Breast epithelium (tissue), 4 donors: ENCODE measurements around the gene BCL2L12. TPM values are rescaled to one million over a fixed set of nuclear protein-coding genes. Genes with fewer than 3 reads are reported as not detected.
"Not testable (repeated sequence)": the region's sequence is repeated elsewhere in the genome, so short reads cannot be mapped to it uniquely, and the experiment has no call there.

Experiments used
- DNase-seq, 2 donors: peaks; one replicate each; pipeline ENCODE4 v3.0.0-alpha.2; 2019; ENCODE audit warnings: low spot score in 2 of 2
- H3K27ac ChIP-seq, 2 donors: fragments of 200-600 bp; sonication (generic) in 1 of 2; one replicate each; pipeline ENCODE4 v1.5.1; 2016 to 2019; ENCODE audit warnings: mild to moderate bottlenecking in 1 of 2
- H3K27me3 ChIP-seq, 2 donors: fragments of 200-600 bp; sonication (generic) in 1 of 2; one replicate each; pipeline versions ENCODE4 v1.5.1 to v1.6.0; 2017 to 2019; ENCODE audit warnings: control low read depth in 1 of 2, mild to moderate bottlenecking in 1 of 2
- H3K36me3 ChIP-seq: fragments of 200-600 bp; one replicate; pipeline ENCODE4 v1.5.1; 2019
- H3K4me1 ChIP-seq, 2 donors: fragments of 200-600 bp; sonication (generic); one replicate each; pipeline ENCODE4 v1.5.1; 2016 to 2019; ENCODE audit warnings: control low read depth in 1 of 2
- H3K4me3 ChIP-seq, 3 donors: fragments of 200-600 bp; sonication (generic); 1 replicate in 2 of 3; 2 replicates in 1 of 3; pipeline ENCODE4 v1.5.1; 2016 to 2019; ENCODE audit warnings: mild to moderate bottlenecking in 3 of 3, moderate library complexity in 2 of 3
- H3K9me3 ChIP-seq, 2 donors: fragments of 200-600 bp; sonication (generic) in 1 of 2; one replicate each; pipeline ENCODE4 v1.5.1; 2016 to 2019; ENCODE audit warnings: control low read depth in 1 of 2
- POLR2A ChIP-seq: fragments of 450-650 bp; IDR thresholded peaks from one replicate; pipeline ENCODE4 v1.6.1; 2016; ENCODE audit warnings: antibody characterized with exemption, mild to moderate bottlenecking, moderate library complexity
- POLR2AphosphoS5 ChIP-seq, 3 donors: sonication (generic); formaldehyde crosslinking; IDR thresholded peaks; one replicate each; pipeline ENCODE4 v1.6.1; 2017; ENCODE audit warnings: antibody characterized with exemption in 3 of 3
- intact Hi-C: fragments of 100-400 bp; cut with DNase I; formaldehyde crosslinking; loops from one replicate; pipeline ENCODE4 v1.15.1; 2023; ENCODE audit warnings: low total_unique reads
- total RNA-seq, 3 donors: library from RNA; depleted of rRNA; stranded (reverse); fragments of >200 nt; gene quantifications; one replicate each; pipeline ENCODE4 v1.1.0, GENCODE V29; 2016
- TF ChIP-seq, protein P1 (sequence below), 3 donors: fragments of 450-650 bp; IDR thresholded peaks; one replicate each; pipeline ENCODE4 v1.5.1; 2016 to 2017; ENCODE audit warnings: antibody characterized with exemption in 3 of 3, mild to moderate bottlenecking in 3 of 3, moderate library complexity in 3 of 3

Gene BCL2L12
- total RNA-seq, 3 donors from 2014 or later, result 5.1 to 11.7 (median 8.5) TPM

DNA sequence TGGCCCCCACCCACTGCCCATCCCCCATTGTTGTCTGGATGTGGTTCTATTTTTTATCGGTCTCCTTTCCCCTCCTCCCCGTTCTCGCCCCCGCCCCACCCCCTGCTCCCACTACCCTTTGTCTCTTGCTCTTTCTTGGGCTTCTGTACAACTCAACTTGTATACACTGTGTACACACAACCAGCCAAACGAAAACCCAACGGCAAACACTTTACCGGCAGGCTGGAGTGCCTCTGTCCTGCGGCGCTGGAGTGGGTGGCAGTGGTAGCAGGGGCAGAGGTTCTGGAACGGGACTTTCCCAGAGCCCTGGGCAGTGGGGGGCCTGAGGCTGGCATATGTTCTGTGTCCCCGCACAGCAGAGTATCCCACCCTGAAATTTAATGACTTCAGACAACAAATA is 39.5 kb upstream of the BCL2L12 start:
- intact Hi-C loops, result no loop called here
- Histone ChIP-seq H3K27ac (no peak overlapping the region), H3K27me3 (no peaks in the 10 kb centered on the region), H3K4me3 (no peak overlapping the region), H3K36me3 (no peaks in the 10 kb centered on the region), H3K9me3 (no peaks in the 10 kb centered on the region), H3K4me1 (no peaks in the 10 kb centered on the region)
- TF ChIP-seq, protein P1, sequence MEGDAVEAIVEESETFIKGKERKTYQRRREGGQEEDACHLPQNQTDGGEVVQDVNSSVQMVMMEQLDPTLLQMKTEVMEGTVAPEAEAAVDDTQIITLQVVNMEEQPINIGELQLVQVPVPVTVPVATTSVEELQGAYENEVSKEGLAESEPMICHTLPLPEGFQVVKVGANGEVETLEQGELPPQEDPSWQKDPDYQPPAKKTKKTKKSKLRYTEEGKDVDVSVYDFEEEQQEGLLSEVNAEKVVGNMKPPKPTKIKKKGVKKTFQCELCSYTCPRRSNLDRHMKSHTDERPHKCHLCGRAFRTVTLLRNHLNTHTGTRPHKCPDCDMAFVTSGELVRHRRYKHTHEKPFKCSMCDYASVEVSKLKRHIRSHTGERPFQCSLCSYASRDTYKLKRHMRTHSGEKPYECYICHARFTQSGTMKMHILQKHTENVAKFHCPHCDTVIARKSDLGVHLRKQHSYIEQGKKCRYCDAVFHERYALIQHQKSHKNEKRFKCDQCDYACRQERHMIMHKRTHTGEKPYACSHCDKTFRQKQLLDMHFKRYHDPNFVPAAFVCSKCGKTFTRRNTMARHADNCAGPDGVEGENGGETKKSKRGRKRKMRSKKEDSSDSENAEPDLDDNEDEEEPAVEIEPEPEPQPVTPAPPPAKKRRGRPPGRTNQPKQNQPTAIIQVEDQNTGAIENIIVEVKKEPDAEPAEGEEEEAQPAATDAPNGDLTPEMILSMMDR (IDR thresholded peaks at IDR 0.05), result no peak
- TF ChIP-seq POLR2A (no peak), POLR2AphosphoS5 (IDR thresholded peaks at IDR 0.05) (no peak)
- DNase-seq, result no peak

DNA sequence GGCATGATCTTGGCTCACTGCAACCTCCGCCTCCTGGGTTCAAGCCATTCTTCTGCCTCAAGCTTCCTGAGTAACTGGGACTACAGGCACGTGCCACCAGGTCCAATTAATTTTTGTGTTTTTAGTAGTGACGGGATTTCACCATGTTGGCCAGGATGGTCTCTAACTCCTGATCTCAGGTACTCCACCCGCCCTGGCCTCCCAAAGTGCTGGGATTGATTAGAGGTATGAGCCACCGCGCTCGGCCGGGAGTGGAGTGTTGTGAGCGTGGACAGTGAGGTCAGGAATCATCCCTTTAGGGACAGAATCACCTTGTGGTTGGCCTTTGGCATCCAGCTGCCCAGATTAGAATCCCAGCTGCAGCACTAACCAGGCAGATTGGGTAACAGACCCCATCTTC is 36.1 kb upstream of the BCL2L12 start:
- Histone ChIP-seq H3K4me3 (no peak overlapping the region), H3K27me3 (no peaks in the 10 kb centered on the region), H3K27ac (peak overlapping the region in 1 of 2 donors; percentile 9), H3K4me1 (no peaks in the 10 kb centered on the region), H3K9me3 (no peaks in the 10 kb centered on the region), H3K36me3 (no peaks in the 10 kb centered on the region)
- intact Hi-C loops, result no loop called here
- no peak for TF ChIP-seq POLR2A
- TF ChIP-seq POLR2AphosphoS5 (IDR thresholded peaks at IDR 0.05), result no peak
- TF ChIP-seq, protein P1 (IDR thresholded peaks at IDR 0.05), result no peak
- no peak for DNase-seq

DNA sequence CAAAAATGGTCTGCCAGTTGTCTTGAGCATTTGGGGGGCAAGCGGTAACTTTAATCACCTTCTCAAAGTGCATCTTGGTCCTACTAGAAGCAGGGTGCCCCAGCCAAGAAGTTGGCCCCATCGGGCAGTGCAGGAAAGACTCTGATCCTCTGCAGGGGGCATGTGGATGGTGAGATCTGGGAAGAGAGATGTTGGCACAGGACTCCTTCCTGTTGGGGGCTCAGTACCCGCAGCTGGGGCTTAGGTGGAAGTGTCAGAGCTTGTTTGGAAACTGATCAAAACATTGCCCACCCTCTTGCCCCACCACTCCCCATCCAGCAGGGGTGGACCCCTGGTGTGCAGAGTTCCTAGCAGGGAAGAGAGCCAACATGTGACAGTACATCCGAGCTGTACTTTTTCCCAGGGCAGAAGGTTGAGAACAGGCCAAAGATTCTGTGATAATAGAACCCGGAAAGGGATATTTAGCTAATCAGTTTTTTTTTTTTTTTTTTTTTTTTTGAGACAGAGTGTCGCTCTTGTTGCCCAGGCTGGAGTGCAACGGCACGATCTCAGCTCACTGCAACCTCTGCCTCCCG is 34.6 kb upstream of the BCL2L12 start:
- H3K4me3 ChIP-seq, result no peak overlapping the region
- no peak for DNase-seq
- no peak for TF ChIP-seq POLR2A
- TF ChIP-seq, protein P1 (IDR thresholded peaks at IDR 0.05), result no peak
- no peaks in the 10 kb centered on the region for H3K27me3 ChIP-seq
- no peaks in the 10 kb centered on the region for H3K36me3 ChIP-seq
- intact Hi-C loops, result no loop called here
- H3K27ac ChIP-seq, result peak overlapping the region in 1 of 2 donors; percentile 74
- no peaks in the 10 kb centered on the region for H3K9me3 ChIP-seq
- no peaks in the 10 kb centered on the region for H3K4me1 ChIP-seq

DNA sequence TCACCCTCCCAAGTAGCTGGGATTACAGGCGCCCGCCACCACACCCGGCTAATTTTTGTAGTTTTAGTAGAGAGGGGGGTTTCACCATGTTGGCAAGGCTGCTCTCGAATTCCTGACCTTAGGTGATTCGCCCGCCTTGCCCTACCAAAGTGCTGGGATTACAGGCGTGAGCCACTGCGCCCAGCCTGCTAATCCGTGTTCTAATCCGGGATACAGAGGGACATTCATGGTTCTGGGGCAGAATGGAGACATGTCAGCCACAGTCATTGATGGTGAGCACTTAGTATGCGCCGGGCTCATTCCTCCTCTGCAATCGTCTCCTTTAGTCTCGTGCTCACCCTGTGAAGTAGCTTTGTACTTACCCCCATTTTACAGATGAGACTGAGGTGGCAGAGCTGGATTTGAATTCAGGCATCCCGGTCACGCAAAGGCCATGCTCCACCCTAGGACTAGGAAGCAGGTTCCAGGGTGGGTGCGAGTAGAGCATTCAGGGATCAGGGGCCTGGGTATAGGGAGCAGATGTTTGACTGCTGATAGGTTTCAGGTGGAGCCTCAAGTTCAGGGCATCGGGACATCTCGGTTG is 34.0 kb upstream of the BCL2L12 start:
- no peak overlapping the region for H3K4me3 ChIP-seq
- peak overlapping the region in 1 of 2 donors; percentile 61 for H3K27ac ChIP-seq
- no peaks in the 10 kb centered on the region for H3K4me1 ChIP-seq
- TF ChIP-seq POLR2A (no peak), POLR2AphosphoS5 (IDR thresholded peaks at IDR 0.05) (no peak)
- TF ChIP-seq, protein P1 (IDR thresholded peaks at IDR 0.05), result no peak
- no peaks in the 10 kb centered on the region for H3K9me3 ChIP-seq
- DNase-seq, result no peak
- no peaks in the 10 kb centered on the region for H3K27me3 ChIP-seq
- no peaks in the 10 kb centered on the region for H3K36me3 ChIP-seq
- intact Hi-C loops, result no loop called here

DNA sequence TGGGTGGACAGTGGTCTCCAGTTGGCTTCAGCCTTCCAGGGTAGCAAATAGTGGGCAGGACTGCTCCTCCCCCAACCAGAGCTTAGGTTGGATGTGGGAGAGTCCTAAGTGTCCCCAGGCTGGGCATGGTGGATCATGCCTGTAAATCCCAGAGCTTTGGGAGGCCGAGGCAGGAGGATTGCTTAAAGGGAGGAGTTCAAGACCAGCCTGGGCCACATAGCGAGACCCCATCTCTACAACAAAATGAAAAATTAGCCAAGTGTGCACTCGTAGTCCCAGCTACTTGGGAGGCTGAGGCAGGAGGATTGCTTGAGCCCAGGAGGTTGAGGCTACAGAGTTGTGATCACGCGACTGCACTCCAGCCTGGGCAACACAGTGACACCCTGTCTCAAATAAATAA is 33.2 kb upstream of the BCL2L12 start:
- H3K27me3 ChIP-seq, result no peaks in the 10 kb centered on the region
- no peak overlapping the region for H3K4me3 ChIP-seq
- TF ChIP-seq, protein P1 (IDR thresholded peaks at IDR 0.05), result no peak
- TF ChIP-seq POLR2A (no peak), POLR2AphosphoS5 (IDR thresholded peaks at IDR 0.05) (no peak)
- H3K9me3 ChIP-seq, result no peaks in the 10 kb centered on the region
- no peaks in the 10 kb centered on the region for H3K4me1 ChIP-seq
- H3K36me3 ChIP-seq, result no peaks in the 10 kb centered on the region
- intact Hi-C loops, result no loop called here
- DNase-seq, result no peak
- no peak overlapping the region for H3K27ac ChIP-seq

DNA sequence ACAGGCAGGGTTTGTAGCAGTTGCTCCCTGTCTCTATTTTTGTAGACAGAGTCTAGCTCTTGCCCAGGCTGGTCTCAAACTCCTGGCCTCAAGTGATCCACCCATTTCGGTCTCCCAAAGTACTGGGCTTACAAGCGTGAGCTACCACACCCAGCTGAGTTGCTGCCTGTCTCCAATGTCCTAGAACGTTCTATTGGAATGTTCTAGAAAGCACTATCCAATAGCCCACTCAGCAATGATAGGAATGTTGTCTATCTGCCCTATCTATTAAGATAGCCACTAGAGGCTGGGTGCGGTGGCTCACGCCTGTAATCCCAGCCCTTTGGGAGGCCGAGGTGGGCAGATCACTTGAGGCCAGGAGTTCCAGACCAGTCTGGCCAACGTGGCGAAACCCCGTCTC is 32.5 kb upstream of the BCL2L12 start:
- H3K9me3 ChIP-seq, H3K4me1 ChIP-seq, intact Hi-C loops, DNase-seq, H3K36me3 ChIP-seq, H3K27me3 ChIP-seq, H3K27ac ChIP-seq, H3K4me3 ChIP-seq: not testable (repeated sequence)
